Measurements from ENCODE around the gene CDKN2C.

Gene CDKN2C

GRCh38 chr1:50975436-50975835, 5.4 kb downstream of the CDKN2C start:
- no peak for TF ChIP-seq CTCF (IDR thresholded peaks at IDR 0.05; ENCODE audit: low read depth, low read length, missing control alignments)
- no peak for DNase-seq (ENCODE audit: low read depth)
- in situ Hi-C loops (cut with HindIII; ENCODE audit: low sequenced_read_pairs) = no loop called here
- H3K4me3 ChIP-seq (ENCODE audit: low read depth, low read length) = no peak overlapping the region

DNA sequence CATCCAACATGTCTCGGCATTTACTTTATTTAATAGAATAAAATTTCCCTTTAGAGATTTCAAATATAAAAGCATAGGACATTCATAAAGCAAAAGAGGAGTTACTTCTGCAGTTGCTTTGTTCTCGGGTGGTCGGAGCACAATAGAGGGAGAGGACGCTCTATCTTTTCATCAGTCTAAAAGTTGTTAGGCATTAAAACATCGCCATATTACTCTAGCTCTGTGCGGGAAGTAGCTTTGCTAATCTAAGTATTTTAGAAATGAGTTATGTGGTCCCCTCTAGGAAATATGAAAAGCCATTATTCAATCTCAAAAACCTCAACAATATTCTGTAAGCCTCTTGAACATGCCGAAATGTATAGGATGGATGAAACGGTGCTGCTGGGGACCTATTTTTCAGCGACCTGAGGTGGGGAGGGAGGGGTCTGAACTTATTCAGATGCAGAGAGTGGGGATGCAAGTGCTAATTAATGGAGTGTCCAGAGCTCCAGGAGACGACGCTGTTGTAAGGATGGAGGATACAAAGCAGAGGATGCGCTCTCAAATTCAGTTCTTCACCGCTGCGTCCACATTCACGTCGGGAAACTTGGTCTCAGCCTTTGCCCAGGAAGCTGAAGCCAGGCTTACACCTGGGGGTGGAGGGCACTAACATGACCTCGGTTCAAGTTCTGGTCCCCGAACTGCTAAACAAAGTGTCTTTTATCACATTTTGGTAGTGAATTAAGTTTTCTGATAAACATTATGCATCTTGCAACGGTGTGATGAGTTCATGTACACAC, 6.3 kb downstream of the CDKN2C start:
- H3K4me3 ChIP-seq (ENCODE audit: low read depth, low read length) = peak overlapping the region; percentile 69
- DNase-seq (ENCODE audit: low read depth) = no peak
- TF ChIP-seq CTCF (IDR thresholded peaks at IDR 0.05; ENCODE audit: low read depth, low read length, missing control alignments) = no peak
- in situ Hi-C loops (cut with HindIII; ENCODE audit: low sequenced_read_pairs) = no loop called here

DNA sequence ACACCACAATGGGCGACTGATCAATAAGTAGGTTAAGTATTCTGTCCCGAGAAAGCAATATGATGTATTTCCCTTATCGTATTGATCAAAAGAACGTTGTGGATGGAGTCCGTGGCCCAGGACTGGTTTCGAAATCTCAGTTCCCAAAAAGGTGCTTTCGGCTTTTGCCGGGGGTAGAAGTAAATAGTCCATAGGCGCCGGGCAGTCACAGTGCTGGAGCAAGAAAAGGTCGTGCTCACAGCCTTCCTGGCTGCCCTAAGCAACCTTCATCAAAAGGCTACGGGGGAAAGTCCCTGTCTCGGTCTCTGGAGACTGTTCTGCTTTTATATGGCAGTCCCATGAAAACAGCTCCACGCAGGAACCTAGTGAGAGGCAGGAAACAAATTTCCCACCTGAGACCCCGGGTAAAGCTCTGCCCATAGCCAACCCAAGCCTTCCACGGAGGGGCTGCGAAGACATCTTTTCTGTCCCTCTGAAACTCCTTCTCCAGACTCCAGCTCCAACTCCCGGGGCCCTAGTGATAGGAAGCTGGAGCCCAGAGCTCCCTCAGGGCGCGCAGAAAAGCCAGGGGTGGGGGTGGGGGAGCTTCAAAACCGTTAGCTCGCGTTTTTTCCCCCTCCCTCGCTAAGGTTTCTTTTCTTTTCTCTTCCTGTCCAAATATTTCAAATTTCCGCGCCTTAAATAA, 7.0 kb downstream of the CDKN2C start:
- peak overlapping the region; percentile 69 for H3K4me3 ChIP-seq (ENCODE audit: low read depth, low read length)
- DNase-seq (ENCODE audit: low read depth) = no peak
- TF ChIP-seq CTCF (IDR thresholded peaks at IDR 0.05; ENCODE audit: low read depth, low read length, missing control alignments) = no peak
- in situ Hi-C loops (cut with HindIII; ENCODE audit: low sequenced_read_pairs) = no loop called here

GRCh38 chr1:50977575-50978143, 7.6 kb downstream of the CDKN2C start:
- peak overlapping the region; percentile 69 for H3K4me3 ChIP-seq (ENCODE audit: low read depth, low read length)
- no peak for TF ChIP-seq CTCF (IDR thresholded peaks at IDR 0.05; ENCODE audit: low read depth, low read length, missing control alignments)
- in situ Hi-C loops (cut with HindIII; ENCODE audit: low sequenced_read_pairs) = no loop called here
- no peak for DNase-seq (ENCODE audit: low read depth)

GRCh38 chr1:50978144-50978851, 8.3 kb downstream of the CDKN2C start:
- in situ Hi-C loops (cut with HindIII; ENCODE audit: low sequenced_read_pairs) = no loop called here
- DNase-seq (ENCODE audit: low read depth) = no peak
- TF ChIP-seq CTCF (IDR thresholded peaks at IDR 0.05; ENCODE audit: low read depth, low read length, missing control alignments) = no peak
- peak overlapping the region; percentile 69 for H3K4me3 ChIP-seq (ENCODE audit: low read depth, low read length)

All from astrocyte of the cerebellum (primary cell).